Aorta (tissue), 5 donors: ENCODE data around the gene KRTAP3-1. TPM values are rescaled to one million over a fixed set of nuclear protein-coding genes. Genes with fewer than 3 reads are reported as not detected.
"Not testable (repeated sequence)": the region's sequence is repeated elsewhere in the genome, so short reads cannot be mapped to it uniquely, and the experiment has no call there.

Experiments
- ATAC-seq: fragments of 200-7000 bp; cut with Tn5 transposase; one replicate; pipeline ENCODE4 v1.9.1; 2022; ENCODE audit warnings: moderate library complexity; ENCODE audit not compliant: low FRiP score
- DNase-seq, 2 donors: peaks; one replicate each; pipeline ENCODE4 v3.0.0-alpha.2; 2020
- H3K27ac ChIP-seq, 2 donors: one replicate each; pipeline ENCODE4 v1.5.1; 2013; ENCODE audit warnings: low read length in 2 of 2, mild to moderate bottlenecking in 2 of 2, moderate library complexity in 2 of 2, control low read depth in 1 of 2, inconsistent platforms in 1 of 2, low read depth in 1 of 2
- H3K27me3 ChIP-seq, 2 donors: one replicate each; pipeline ENCODE4 v1.6.1; 2013; ENCODE audit warnings: control low read depth in 1 of 2, low read length in 1 of 2, mild to moderate bottlenecking in 1 of 2, moderate library complexity in 1 of 2; ENCODE audit not compliant: insufficient read depth in 2 of 2, control insufficient read depth in 1 of 2
- H3K36me3 ChIP-seq, 2 donors: one replicate each; pipeline ENCODE4 v1.6.1; 2013; ENCODE audit warnings: control low read depth in 1 of 2, low read length in 1 of 2, mild to moderate bottlenecking in 1 of 2; ENCODE audit not compliant: insufficient read depth in 2 of 2, control insufficient read depth in 1 of 2
- H3K4me1 ChIP-seq, 2 donors: one replicate each; pipeline ENCODE4 v1.6.1; 2013; ENCODE audit warnings: low read length in 2 of 2, control low read depth in 1 of 2, mild to moderate bottlenecking in 1 of 2, moderate library complexity in 1 of 2; ENCODE audit not compliant: insufficient read depth in 2 of 2, control insufficient read depth in 1 of 2
- H3K4me3 ChIP-seq, 2 donors: one replicate each; pipeline ENCODE4 v1.5.1; 2013; ENCODE audit warnings: low read length in 2 of 2, control low read depth in 1 of 2, mild to moderate bottlenecking in 1 of 2
- H3K9me3 ChIP-seq: one replicate; pipeline ENCODE4 v1.6.1; 2013; ENCODE audit warnings: mild to moderate bottlenecking, low read length; ENCODE audit not compliant: control insufficient read depth
- WGBS, 2 donors: extraction: QIAGEN DNeasy Blood & Tissue Kit; methylation state at CpG; one replicate each; pipeline ENCODE4 v1.1.7; 2013; 5-methylcytosine and 5-hydroxymethylcytosine counted together
- intact Hi-C, 2 donors: fragments of 100-400 bp; cut with DNase I; formaldehyde crosslinking; loops; one replicate each; pipeline versions ENCODE4 v1.14.2 to v1.15.0; 2022
- polyA plus RNA-seq, 2 donors: library from polyadenylated mRNA; stranded (reverse); fragments of 200-250 nt; gene quantifications; one replicate each; pipeline ENCODE4 v1.2.3, GENCODE V29; 2013
- total RNA-seq, 2 donors: library from RNA; stranded (reverse); fragmentation: NEBNext Ultra II Directional; extraction: Animal tissue kit (Norgen Biotek cat#: 25700); gene quantifications; one replicate each; pipeline ENCODE4 v1.2.1, GENCODE V29; 2021
- donor health status: healthy with polysubstance abuse.
- donor health status: Bipolar disorder and iron deficiency.
- donor health status: DM: no; HTN: no; CAD: no.
- donor health status: DM: no; HTN: no; CAD: no.
- donor health status: DM: yes; HTN: yes; CAD: no.

The KRTAP3-1 gene
- total and polyA plus RNA-seq, 4 donors, result not detected

- H3K27me3 ChIP-seq, result no peaks in the 10 kb centered on the region
- intact Hi-C loops, result no loop called here
- no peak for ATAC-seq
- no peaks in the 10 kb centered on the region for H3K36me3 ChIP-seq
- WGBS, 2 donors, result 96 to 97% methylated on average over 1 of the region's 1 CpG
- no peaks in the 10 kb centered on the region for H3K4me1 ChIP-seq
- H3K4me3 ChIP-seq, result no peak overlapping the region
- DNase-seq, result no peak
- no peak overlapping the region for H3K27ac ChIP-seq
- no peaks in the 10 kb centered on the region for H3K9me3 ChIP-seq
Observed at GRCh38 chr17:41042953-41043352, 34.0 kb upstream of the KRTAP3-1 start.

- 47 to 54% methylated on average over 11 to 14 of the region's 14 CpGs for WGBS, 2 donors
- H3K4me1 ChIP-seq, H3K4me3 ChIP-seq, intact Hi-C loops, DNase-seq, ATAC-seq, H3K27me3 ChIP-seq, H3K27ac ChIP-seq, H3K36me3 ChIP-seq, H3K9me3 ChIP-seq: not testable (repeated sequence)
Observed at GRCh38 chr17:41040783-41041571, 32.0 kb upstream of the KRTAP3-1 start, which contains the start of gene KRTAP1-1. TSS of gene KRTAP1-1 (minus strand) at chr17:41041450. CDS start at chr17:41041397, 53 bp downstream.

- no peak for DNase-seq
- intact Hi-C loops, result no loop called here
- Histone ChIP-seq H3K27ac (no peak overlapping the region), H3K27me3 (no peaks in the 10 kb centered on the region), H3K36me3 (no peaks in the 10 kb centered on the region), H3K9me3 (no peaks in the 10 kb centered on the region), H3K4me1 (no peaks in the 10 kb centered on the region), H3K4me3 (no peak overlapping the region)
- ATAC-seq, result no peak
- WGBS, 2 donors, result 63 to 68% methylated on average over 2 of the region's 2 CpGs
Observed at GRCh38 chr17:41037853-41038350, 29.0 kb upstream of the KRTAP3-1 start.

- H3K4me1 ChIP-seq, H3K27me3 ChIP-seq, DNase-seq, H3K9me3 ChIP-seq, H3K4me3 ChIP-seq, ATAC-seq, intact Hi-C loops, H3K27ac ChIP-seq, H3K36me3 ChIP-seq: not testable (repeated sequence)
- WGBS, 2 donors, result 75 to 79% methylated on average over 7 to 10 of the region's 10 CpGs
Observed at GRCh38 chr17:41034346-41034935, 25.5 kb upstream of the KRTAP3-1 start, which contains the start of gene KRTAP1-3. TSS of gene KRTAP1-3 (minus strand) at chr17:41034874. CDS start at chr17:41034821, 53 bp downstream.

GRCh38 chr17:41029633-41030245 is 20.8 kb upstream of the KRTAP3-1 start, which contains the start of gene KRTAP1-4:
TSS of gene KRTAP1-4 (minus strand) at chr17:41030195. CDS start at chr17:41030078, 117 bp downstream.
- 79 to 83% methylated on average over 12 of the region's 12 CpGs for WGBS, 2 donors
- Histone ChIP-seq H3K27ac (no peak within 1 kb of the TSS), H3K4me3 (no peak within 1 kb of the TSS), H3K36me3 (no peaks in the 10 kb centered on the region), H3K9me3 (no peaks in the 10 kb centered on the region), H3K27me3 (no peaks in the 10 kb centered on the region), H3K4me1 (no peaks in the 10 kb centered on the region)
- no peak for DNase-seq
- ATAC-seq, result no peak
- intact Hi-C loops, result no loop called here

- WGBS, 2 donors, result 44 to 54% methylated on average over 9 of the region's 9 CpGs
- Histone ChIP-seq H3K4me1 (no peaks in the 10 kb centered on the region), H3K9me3 (no peaks in the 10 kb centered on the region), H3K36me3 (no peaks in the 10 kb centered on the region), H3K4me3 (no peak within 1 kb of the TSS), H3K27me3 (no peaks in the 10 kb centered on the region), H3K27ac (no peak within 1 kb of the TSS)
- no peak for DNase-seq
- intact Hi-C loops, result no loop called here
- ATAC-seq, result no peak
Observed at GRCh38 chr17:41026715-41027471, 18.0 kb upstream of the KRTAP3-1 start, which contains the start of gene KRTAP1-5. TSS of gene KRTAP1-5 (minus strand) at chr17:41027208. CDS start at chr17:41027155, 53 bp downstream.

GRCh38 chr17:41024697-41025096 is 15.8 kb upstream of the KRTAP3-1 start:
- Histone ChIP-seq H3K27me3 (no peaks in the 10 kb centered on the region), H3K27ac (no peak overlapping the region), H3K4me1 (no peaks in the 10 kb centered on the region), H3K36me3 (no peaks in the 10 kb centered on the region), H3K4me3 (no peak overlapping the region), H3K9me3 (no peaks in the 10 kb centered on the region)
- no peak for DNase-seq
- intact Hi-C loops, result no loop called here
- no peak for ATAC-seq
- 44 to 51% methylated on average over 3 of the region's 3 CpGs for WGBS, 2 donors

GRCh38 chr17:41020336-41020735 is 11.4 kb upstream of the KRTAP3-1 start:
- no peak overlapping the region for H3K4me3 ChIP-seq
- intact Hi-C loops, result no loop called here
- no peak overlapping the region for H3K27ac ChIP-seq
- no peaks in the 10 kb centered on the region for H3K4me1 ChIP-seq
- H3K27me3 ChIP-seq, result no peaks in the 10 kb centered on the region
- DNase-seq (no peak), ATAC-seq (no peak)
- H3K36me3 ChIP-seq, result no peaks in the 10 kb centered on the region
- H3K9me3 ChIP-seq, result peaks cover 2% of the 10 kb centered on the region
